GM18502 (cell line): ENCODE data around the gene LRRC1.
"Not testable (repeated sequence)": the region's sequence is repeated elsewhere in the genome, so short reads cannot be mapped to it uniquely, and the experiment has no call there.

Experiments
- ATAC-seq: cut with Tn5 transposase; IDR thresholded peaks from one replicate; pipeline ENCODE4 v1.9.1; 2021; ENCODE audit warnings: mild to moderate bottlenecking; ENCODE audit not compliant: unreplicated experiment, poor library complexity

The LRRC1 gene

DNA sequence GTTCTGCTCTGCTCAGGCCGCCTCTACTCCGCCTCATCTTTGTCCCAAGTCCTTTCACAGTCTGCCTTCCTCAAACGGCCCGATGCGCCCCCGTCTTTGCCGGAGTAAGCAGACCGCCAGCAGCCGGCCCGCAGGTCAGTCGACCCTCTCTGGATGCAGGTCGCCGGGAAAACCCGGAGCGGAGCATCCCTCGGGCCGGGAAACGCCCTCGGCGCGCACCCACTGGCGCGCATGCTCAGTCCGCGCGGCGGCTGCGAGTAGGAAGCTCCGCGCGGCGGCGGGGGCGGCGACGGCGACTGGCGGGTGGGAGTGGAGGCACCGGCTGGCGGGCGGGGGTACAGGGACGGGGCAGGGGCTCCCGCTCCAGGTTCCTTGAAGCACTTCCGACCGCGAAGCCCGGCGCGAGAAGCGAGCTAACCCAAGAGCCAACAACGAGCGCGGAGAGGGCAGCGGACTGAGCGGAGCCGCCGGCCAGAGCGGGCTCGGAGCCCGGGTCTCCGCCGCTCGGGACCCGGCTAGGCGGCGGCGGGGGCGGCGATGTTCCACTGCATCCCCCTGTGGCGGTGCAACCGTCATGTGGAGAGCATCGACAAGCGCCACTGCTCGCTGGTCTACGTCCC is at the start of gene LRRC1:
TSS of gene LRRC1 (plus strand) at position 286 of the 620 bp plus-strand sequence. CDS start at position 538, 252 bp downstream.
- ATAC-seq: peak; percentile 80

DNA sequence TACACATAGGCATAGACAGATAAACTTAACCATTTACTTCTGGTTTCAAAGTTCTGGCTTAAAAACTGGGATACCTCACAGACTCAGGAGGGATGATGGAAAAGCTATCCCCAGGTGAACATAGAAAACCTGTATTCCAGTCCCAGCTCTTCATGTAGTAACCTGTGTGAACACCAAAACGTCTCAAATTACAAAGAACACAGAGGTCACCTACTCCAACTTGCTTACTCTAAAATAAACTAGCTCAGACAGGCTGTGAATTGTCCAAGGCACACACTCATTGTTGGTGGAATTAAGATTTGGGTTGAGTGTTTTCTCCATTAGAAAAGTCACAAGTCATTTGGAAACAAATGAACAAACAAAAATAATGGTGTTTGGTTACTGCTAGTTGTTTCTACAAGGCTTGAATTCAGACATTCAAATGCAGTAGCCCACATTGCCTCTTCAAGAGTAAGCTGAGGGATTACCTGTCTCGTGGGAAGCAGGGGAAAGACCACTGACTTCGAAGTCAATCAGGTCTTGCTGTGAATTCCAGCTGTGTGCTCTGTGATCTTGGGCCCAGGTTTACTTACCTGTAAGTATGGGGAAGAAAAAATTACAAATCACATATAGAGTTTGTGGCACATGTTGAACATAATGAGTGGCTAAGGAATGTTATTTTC is 48.2 kb upstream of the LRRC1 start:
- ATAC-seq: no peak

DNA sequence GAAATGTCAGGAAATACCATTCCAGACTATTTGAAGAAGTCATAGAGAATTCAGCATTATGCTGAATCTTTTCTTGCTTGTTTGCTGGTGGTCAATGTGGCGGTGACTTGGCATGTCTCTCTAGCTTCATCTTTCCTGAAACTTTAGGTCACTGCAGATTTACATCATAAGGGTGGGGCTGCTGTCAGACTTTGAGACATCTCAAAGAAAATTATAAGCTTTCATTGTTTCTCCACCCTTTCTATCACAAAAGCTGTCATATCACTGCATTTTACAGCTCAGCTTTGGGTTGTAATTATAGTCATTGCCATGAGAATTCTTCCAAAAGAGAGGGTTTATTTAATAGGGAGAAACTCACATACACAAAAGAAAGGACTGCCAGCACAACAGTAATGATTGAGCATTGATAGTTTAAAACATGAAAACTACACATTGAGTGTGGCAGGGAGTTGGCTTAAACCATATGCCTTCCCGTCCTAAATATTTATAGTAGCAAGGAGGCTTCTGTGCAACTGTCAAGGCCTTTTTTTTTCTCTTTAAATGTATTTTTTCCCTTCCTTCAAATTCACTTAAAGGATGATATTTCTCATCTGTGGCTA is 44.7 kb upstream of the LRRC1 start:
- no peak for ATAC-seq

DNA sequence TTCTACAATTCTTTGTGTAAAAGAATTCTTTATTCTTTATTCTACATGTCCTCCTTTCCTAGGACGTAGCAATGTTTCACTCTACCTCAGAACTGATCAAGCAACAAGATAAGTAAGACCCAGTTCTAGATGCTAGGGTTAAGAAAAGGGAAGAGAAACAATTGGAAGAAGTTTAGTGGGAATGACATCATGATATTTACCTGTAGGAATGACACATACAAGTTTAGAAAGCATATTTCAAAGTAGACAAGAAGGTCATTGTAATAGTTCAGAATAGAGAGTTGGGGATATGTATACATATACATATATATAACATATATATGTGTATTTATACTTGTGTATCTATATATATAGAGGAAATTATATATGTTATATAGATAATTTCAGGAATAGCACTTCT is 43.4 kb upstream of the LRRC1 start:
- no peak for ATAC-seq

DNA sequence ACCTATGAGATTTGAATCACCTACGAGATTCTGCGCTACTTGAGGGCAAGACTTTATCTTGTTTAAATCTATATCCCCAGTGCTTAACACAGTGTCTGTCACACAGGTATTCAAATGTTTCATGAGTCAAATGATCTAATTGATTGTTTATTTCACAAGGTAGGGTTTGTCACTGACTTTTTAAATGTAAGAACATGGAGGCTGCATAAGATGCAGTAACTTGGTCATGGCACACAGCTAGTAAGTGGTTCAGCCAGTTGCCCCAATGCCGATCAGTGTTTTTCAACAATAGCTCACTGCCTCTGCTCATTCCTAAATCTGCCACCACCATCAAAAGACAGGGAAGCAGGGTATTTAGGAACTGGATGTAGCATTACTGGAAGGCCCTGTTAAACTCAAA is 42.4 kb upstream of the LRRC1 start:
- ATAC-seq: no peak

DNA sequence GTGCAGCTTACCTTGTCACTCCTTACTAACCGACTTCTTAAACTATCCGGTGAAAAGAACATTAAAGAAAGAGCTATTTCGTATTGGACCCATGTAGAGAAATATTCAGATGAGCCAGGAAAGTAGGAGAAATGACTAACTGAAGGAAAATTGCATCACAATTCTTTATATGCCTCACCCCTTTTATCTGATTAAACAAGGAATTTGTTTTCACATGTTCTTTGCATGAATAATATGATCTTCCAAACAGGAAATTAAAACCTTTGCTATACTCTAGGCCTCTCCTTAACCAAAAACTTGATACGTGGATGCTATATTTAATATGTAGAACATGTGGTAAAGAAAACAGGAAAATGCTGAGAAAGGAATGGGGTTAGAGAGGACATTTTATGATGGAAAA is 41.9 kb upstream of the LRRC1 start:
- no peak for ATAC-seq

DNA sequence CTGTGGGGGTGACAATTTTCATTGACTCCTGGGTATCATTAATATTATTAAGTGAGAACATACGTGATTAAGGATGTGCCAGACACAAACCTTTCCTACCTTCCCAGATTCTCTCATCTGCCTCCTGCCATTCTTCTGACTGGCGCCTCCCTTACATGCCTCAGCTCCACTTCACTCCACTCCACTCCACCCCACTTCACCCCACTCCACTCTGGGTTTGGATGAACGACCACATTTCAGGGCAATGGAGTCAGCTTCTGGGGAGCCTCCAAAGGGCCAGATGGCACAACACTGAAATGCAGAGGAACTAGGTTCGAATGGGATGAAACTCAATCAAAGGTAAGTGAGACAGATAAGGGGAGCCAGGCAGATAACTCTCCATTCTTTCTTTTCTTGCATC is 40.5 kb upstream of the LRRC1 start:
- no peak for ATAC-seq

DNA sequence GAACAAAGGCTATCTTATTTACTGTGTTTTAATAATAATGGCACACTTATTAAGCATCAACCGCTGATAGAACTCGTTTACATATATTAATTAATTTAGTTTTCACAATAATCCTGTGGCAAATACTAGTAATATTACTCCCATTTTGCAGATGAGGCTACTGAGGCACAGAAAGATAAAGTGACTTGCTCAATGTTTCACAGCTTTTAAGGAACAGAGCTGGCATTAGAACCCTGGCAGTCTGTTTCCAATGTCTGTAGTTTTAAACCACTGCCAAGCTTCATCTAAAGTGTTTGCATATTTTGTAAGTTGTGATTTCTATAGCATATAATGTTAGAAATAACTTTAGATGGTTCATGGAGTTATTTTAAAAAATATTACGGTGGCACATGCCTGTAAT is 38.4 kb upstream of the LRRC1 start:
- no peak for ATAC-seq

DNA sequence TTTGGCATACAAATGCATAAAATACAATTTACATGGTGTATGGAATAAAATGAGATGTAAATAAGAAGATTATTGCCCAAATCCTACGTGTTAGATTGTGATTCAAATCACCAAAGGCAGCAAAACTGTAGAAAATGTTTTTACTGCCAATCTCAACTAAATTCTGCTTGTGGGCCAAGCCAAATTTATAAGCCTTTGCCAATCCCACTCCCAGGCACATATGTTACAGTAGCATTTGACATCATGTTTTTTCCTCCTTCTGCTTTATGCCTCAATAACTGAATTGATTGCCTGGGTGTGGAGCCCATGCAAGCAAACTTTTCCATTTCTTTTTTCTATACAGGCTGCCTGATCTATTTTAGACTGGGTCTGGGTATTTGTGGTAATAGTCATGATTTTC is 36.3 kb upstream of the LRRC1 start:
- ATAC-seq: no peak

DNA sequence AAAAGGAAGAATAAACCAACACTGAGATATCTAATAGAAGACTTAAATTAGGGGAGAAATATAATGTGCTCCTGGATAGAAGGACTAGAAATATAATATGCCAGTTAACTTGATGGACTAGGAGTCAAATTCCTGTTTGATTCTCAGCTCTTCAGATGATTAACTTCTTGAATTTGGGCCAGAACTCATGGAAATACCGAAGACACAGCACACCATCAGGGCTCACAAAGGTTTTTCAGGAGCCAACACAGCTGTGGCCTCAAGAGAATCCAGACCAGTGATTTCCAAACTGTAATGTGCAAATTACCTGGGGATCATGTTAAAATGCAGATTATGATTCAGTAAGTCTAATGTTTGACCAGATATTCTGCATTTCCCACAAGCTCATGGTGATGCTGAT is 33.8 kb upstream of the LRRC1 start:
- ATAC-seq: no peak

DNA sequence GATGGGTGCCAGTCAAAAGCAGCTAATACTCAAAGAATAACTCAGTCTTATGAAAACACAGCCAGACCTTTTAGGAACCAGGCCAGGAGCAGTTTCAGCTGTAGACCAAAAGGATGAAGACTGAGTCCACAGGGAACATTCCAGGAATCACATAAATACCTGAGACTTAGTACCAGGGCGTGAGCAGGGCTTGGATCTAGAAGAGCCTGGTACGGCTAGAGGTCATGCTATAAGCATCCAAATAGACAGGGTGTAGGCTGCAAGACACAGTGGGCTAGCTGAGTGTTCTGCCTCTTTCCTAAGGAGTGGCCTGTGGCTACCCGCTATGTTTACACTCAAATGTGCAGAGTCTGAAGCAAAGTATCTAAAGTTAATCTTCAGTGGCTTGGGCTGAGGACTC is 29.5 kb upstream of the LRRC1 start:
- ATAC-seq: no peak

DNA sequence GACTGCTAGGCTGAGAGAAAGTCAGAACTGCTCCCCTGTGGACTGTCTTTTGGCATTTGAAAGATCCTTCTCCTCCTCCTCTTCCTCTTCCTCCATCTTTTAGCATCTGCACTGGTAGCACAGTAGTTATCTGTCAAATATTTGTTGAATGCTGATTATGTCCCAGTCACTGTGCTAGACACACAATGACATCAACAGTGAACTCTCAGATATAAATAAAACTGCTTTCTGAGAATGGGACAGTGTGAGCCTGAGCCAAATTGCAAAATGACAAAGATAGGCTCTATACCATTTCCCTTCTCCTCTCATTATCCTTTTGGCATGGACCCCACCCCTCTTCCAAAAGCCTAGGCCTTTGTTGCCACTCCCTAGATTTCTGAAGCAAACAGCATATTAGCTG is 27.9 kb upstream of the LRRC1 start:
- ATAC-seq: no peak

DNA sequence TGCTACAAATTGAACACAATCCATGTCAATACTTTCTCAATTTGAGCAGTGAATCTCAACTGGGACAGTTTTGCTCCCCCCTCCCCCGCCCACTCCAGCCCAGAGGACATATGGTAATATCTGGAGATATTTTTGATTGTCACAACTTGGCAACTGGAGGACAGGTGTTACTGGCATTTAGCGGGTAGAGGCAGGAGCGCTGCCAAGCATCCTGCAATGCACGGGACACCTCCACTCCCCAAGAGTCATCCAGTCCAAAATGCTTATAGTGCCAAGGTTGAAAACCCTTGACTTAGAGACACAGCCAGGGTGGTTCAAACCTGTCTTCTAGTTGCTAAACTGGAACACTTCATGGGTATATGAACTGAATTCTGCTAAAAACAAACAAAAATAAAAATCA is 26.9 kb upstream of the LRRC1 start:
- ATAC-seq: no peak

DNA sequence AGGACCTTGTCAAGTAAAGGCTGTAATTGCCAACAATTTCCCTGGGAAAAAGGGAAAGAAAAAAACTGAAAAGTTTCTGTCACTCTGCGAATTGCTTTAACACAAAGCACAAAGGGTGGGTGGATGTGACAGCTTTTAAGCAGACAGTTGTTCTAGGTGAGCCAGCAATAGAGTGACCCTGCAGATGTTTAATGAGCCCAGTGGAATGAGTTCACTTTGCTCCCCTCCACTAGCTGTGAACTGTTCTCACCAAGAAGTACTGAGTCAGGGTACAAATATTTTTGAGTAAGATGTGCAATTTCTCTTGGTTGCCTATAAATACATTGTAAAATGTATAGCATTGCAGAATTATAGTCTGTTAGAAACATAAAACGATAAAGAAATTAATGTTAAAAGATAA is 26.2 kb upstream of the LRRC1 start:
- no peak for ATAC-seq

DNA sequence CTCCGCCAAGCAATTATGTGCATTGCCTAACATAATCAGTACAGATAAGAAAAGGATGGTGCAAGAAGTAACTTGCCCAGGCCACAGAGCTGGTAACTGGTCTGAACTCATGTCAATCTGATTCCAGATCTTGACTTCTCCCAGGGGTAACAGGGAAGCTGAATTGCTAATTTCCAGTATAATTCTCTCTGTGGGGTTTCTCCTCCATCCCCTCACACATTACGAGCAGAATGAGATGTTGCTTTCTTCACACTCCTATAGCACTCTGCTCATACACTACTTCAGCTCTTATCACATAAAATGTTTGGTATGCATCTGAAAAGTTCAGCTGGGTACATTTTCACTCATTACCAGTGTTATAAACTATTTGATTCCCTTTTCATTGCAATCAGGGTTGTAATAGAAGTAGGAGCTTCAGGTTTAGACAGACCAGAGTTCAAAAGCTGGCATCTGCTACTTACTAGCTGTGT is 24.0 kb upstream of the LRRC1 start:
- ATAC-seq: no peak

DNA sequence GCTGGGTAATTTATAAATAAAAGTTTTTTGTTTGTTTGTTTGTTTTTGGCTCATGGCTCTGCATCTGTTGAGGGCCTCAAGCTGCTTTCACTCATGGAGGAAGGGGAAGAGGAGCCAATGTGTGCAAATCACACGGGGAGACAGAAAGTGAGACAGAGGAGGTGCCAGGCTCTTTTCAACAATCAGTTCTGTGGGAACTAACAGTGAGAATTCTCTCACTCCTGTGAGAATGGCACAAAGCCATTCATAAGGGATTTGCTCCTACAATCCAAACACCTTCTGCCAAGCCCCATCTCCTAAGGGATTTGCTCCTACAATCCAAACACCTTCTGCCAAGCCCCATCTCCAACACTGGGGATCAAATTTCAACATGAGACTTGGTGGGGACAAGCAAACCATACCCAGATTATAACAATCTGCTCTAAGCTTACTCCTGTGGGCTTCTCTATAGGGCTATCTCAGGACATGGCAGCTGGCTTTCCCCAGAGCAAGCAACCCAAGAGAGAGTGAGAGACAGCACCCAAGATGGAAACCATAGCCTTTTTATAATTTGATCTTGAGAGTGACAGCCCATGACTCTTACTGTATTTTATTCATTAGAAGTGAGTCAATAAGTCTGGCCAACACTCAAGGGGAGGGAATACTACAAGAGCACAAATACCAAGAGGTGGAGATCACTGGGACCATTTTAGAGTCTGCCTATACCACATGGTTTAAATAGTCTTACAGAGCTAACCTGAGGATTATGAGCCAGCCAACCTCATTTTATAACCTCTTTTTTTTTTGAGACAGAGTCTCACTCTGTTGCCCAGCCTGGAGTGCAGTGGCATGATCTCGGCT is 22.8 kb upstream of the LRRC1 start:
- no peak for ATAC-seq

DNA sequence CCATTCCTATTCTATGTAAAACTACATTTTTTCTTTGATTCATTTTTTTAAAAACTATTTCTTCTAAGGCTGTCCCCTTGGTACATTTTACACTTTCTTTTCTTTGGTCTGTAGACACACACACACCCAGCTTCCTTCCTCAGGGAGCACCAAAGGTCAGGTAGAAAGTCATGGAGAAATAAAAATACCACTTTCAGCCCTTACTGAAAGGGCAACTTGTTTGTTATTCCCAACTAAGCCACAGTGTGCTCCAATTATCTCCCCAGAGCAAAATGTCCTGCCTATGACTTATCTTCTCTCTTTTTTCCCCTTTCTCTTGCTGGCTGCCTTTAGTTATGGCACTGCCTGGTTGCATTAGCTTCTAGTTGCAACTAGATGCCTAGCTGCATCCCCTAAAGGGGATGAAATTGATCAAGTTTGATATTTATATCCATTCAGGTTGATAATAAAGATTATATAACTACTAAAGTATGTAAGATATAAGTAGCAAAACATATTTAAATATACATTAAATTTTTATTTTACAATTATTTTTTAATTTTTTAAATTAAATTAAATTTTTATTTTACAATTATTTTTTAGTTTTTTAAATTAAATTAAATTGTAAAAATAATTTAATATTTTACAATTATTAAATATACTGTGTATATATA is 21.6 kb upstream of the LRRC1 start:
- ATAC-seq: no peak

DNA sequence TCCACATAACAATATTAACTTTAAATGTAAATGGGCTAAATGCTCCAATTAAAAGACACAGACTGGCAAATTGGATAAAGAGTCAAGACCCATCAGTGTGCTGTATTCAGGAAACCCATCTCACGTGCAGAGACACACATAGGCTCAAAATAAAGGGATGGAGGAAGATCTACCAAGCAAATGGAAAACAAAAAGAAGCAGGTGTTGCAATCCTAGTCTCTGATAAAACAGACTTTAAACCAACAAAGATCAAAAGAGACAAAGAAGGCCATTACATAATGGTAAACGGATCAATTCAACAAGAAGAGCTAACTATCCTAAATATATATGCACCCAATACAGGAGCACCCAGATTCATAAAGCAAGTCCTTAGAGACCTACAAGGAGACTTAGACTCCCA is 18.7 kb upstream of the LRRC1 start:
- ATAC-seq: not testable (repeated sequence)

DNA sequence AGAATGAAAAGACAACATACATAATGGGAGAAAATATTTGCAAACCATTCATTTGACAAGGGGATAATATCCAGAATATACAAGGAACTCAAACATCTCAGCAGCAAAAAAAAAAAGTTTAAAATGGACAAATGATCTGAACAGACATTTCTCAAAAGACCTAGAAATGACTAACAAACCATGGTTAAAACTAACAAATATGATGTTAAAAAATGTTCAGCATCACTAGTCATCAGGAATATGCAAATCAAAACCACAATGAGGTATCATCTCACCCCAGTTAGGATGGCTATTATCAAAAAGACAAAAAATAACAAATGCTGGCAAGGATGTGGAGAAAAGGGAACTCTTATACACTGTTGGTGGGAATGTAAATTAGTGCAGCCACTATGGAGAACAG is 9.8 kb upstream of the LRRC1 start:
- not testable (repeated sequence) for ATAC-seq

DNA sequence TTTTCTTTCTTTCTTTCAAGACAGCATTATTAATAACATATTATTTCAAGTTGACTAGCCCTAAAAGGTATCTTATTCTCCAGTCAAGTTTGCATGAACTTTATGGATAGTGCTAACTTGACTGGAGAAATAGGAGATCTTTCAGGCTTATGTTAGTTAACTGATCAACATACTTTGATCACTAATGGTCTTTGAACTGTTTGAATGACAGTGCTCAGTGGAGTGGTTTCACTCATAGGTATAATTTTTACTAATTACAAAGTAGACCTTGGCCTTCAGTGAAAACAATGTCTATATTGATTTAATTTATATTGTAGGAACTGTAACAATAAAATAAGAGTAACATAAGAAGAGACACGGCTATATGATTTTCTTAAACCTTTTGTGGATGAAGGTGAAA is 8.0 kb upstream of the LRRC1 start:
- ATAC-seq: no peak

DNA sequence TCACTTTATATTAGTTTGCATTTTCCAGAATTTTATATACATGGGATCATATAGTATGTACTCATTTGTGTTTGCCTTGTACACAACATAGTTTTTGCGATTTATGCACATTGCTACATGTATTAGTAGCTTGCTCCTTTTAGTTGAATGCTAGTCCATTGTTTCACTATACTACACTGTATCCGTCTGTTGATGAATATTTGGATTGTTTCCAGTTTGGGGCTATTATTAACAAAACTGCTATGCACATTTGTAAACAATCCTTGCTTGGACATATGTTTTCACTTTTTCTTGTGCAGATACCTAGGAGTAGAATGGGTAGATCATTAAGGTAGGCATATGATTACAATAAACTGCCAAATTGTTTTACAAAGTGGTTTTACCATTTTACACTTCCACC is 3.9 kb upstream of the LRRC1 start:
- no peak for ATAC-seq
